Nephron (organoid): ENCODE results near the gene INTS12.
"Not testable (repeated sequence)": the region's sequence is repeated elsewhere in the genome, so short reads cannot be mapped to it uniquely, and the experiment has no call there.

ENCODE experiments used
- H3K27ac Mint-ChIP-seq, 3 experiments: 2 replicates each; pipeline ENCODE4 v1.8.0; 2020; ENCODE audit warnings: mixed read lengths in 3 of 3, mild to moderate bottlenecking in 2 of 3, moderate library complexity in 1 of 3
- H3K27me3 Mint-ChIP-seq: 2 replicates; pipeline ENCODE4 v1.8.0; 2021; ENCODE audit warnings: low read depth, mild to moderate bottlenecking, moderate library complexity, mixed read lengths
- H3K36me3 Mint-ChIP-seq: 2 replicates; pipeline ENCODE4 v1.8.0; 2020; ENCODE audit warnings: low read depth, mixed read lengths
- H3K4me1 Mint-ChIP-seq: 2 replicates; pipeline ENCODE4 v1.8.0; 2020; ENCODE audit warnings: mixed read lengths
- H3K4me3 Mint-ChIP-seq, 3 experiments: 2 replicates each; pipeline ENCODE4 v1.8.0; 2020; ENCODE audit warnings: mild to moderate bottlenecking in 3 of 3, mixed read lengths in 3 of 3, moderate library complexity in 2 of 3
- H3K9me3 Mint-ChIP-seq: 2 replicates; pipeline ENCODE4 v1.8.0; 2020; ENCODE audit warnings: mixed read lengths
- TF ChIP-seq, protein P1 (sequence below), 3 experiments: fragments of 200-600 bp; sonication (generic); IDR thresholded peaks; one replicate each; pipeline ENCODE4 v1.5.0; 2021; ENCODE audit warnings: antibody characterized with exemption in 3 of 3; ENCODE audit not compliant: unreplicated experiment in 3 of 3

The INTS12 gene

DNA sequence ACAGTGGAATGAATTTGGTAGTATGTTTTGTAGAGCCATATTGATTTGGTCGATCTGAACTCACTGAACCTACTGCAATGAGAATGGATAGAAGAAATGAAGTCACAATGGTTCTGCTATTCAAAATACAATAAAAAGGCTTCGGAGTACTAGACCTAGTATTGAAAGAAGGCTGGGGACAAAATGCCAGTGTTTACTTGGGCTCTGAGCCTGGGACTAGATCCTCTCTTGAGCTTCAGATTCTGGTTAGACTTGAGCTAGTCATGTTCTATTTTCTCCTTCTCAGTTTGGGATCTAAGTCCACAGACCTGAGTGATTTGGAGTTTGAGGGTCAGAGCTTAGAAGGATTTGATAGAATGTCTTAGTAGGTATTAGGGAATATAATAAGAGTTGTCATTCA, 9.9 kb downstream of the INTS12 start:
- no peak overlapping the region for H3K27ac Mint-ChIP-seq
- H3K36me3 Mint-ChIP-seq, result peaks cover 42% of the 10 kb centered on the region
- H3K4me3 Mint-ChIP-seq, result no peak overlapping the region
- no peaks in the 10 kb centered on the region for H3K27me3 Mint-ChIP-seq
- TF ChIP-seq, protein P1, sequence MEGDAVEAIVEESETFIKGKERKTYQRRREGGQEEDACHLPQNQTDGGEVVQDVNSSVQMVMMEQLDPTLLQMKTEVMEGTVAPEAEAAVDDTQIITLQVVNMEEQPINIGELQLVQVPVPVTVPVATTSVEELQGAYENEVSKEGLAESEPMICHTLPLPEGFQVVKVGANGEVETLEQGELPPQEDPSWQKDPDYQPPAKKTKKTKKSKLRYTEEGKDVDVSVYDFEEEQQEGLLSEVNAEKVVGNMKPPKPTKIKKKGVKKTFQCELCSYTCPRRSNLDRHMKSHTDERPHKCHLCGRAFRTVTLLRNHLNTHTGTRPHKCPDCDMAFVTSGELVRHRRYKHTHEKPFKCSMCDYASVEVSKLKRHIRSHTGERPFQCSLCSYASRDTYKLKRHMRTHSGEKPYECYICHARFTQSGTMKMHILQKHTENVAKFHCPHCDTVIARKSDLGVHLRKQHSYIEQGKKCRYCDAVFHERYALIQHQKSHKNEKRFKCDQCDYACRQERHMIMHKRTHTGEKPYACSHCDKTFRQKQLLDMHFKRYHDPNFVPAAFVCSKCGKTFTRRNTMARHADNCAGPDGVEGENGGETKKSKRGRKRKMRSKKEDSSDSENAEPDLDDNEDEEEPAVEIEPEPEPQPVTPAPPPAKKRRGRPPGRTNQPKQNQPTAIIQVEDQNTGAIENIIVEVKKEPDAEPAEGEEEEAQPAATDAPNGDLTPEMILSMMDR (IDR thresholded peaks at IDR 0.05; ENCODE audit: unreplicated experiment in 3 of 3), result no peak
- H3K9me3 Mint-ChIP-seq, result no peaks in the 10 kb centered on the region
- H3K4me1 Mint-ChIP-seq, result no peaks in the 10 kb centered on the region

- H3K9me3 Mint-ChIP-seq, H3K27ac Mint-ChIP-seq: not testable (repeated sequence)
These were observed 12.7 kb downstream of the INTS12 start for GRCh38 chr4:105695832-105696231.

DNA sequence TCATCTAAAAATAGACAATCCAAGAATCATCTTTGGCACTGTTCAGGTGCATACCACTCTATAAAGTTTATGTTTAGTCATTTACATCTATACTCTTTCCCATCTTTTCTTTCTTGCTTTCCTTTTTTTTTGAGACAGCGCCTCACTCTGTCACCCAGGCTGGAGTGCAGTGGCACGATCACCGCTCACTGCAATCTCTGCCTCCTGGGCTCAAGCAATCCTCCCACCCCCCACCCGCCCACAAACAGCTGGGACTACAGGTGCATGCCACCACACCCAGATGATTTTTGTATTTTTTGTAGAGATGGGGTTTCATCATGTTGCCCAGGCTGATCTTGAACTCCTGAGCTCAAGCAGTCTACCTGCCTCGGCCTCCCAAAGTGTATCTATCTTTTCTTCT, 13.7 kb downstream of the INTS12 start:
- not testable (repeated sequence) for H3K27me3 Mint-ChIP-seq, H3K27ac Mint-ChIP-seq, H3K4me3 Mint-ChIP-seq, H3K9me3 Mint-ChIP-seq, H3K4me1 Mint-ChIP-seq
- H3K36me3 Mint-ChIP-seq, result peaks cover 56% of the 10 kb centered on the region

More at GRCh38 chr4:105695832-105696231, 12.7 kb downstream of the INTS12 start:
- H3K4me1 Mint-ChIP-seq, H3K27me3 Mint-ChIP-seq, H3K4me3 Mint-ChIP-seq: not testable (repeated sequence)
- H3K36me3 Mint-ChIP-seq, result peaks cover 52% of the 10 kb centered on the region

- Mint-ChIP-seq H3K27ac (no peak overlapping the region), H3K4me3 (no peak overlapping the region), H3K36me3 (peaks cover 45% of the 10 kb centered on the region), H3K9me3 (no peaks in the 10 kb centered on the region), H3K4me1 (no peaks in the 10 kb centered on the region), H3K27me3 (no peaks in the 10 kb centered on the region)
- TF ChIP-seq, protein P1 (IDR thresholded peaks at IDR 0.05; ENCODE audit: unreplicated experiment in 3 of 3), result no peak
These were observed 21.9 kb downstream of the INTS12 start for GRCh38 chr4:105686571-105686970.

GRCh38 chr4:105683038-105683437, 25.5 kb downstream of the INTS12 start:
- H3K36me3 Mint-ChIP-seq, result peaks cover 31% of the 10 kb centered on the region
- TF ChIP-seq, protein P1 (IDR thresholded peaks at IDR 0.05; ENCODE audit: unreplicated experiment in 3 of 3), result no peak
- H3K27ac Mint-ChIP-seq, result no peak overlapping the region
- H3K4me3 Mint-ChIP-seq, result no peak overlapping the region
- H3K9me3 Mint-ChIP-seq, result no peaks in the 10 kb centered on the region
- H3K27me3 Mint-ChIP-seq, result no peaks in the 10 kb centered on the region
- peaks cover 3% of the 10 kb centered on the region for H3K4me1 Mint-ChIP-seq

- Mint-ChIP-seq H3K4me3 (no peak overlapping the region), H3K36me3 (peaks cover 20% of the 10 kb centered on the region), H3K27ac (no peak overlapping the region), H3K9me3 (no peaks in the 10 kb centered on the region), H3K4me1 (peaks cover 3% of the 10 kb centered on the region), H3K27me3 (no peaks in the 10 kb centered on the region)
- TF ChIP-seq, protein P1 (IDR thresholded peaks at IDR 0.05; ENCODE audit: unreplicated experiment in 3 of 3), result no peak
These were observed 29.3 kb downstream of the INTS12 start for GRCh38 chr4:105679186-105679585.

GRCh38 chr4:105677709-105678108, 30.8 kb downstream of the INTS12 start:
- Mint-ChIP-seq H3K36me3 (peaks cover 13% of the 10 kb centered on the region), H3K4me1 (peaks cover 3% of the 10 kb centered on the region), H3K27ac (no peak overlapping the region), H3K4me3 (no peak overlapping the region), H3K27me3 (no peaks in the 10 kb centered on the region), H3K9me3 (no peaks in the 10 kb centered on the region)
- TF ChIP-seq, protein P1 (IDR thresholded peaks at IDR 0.05; ENCODE audit: unreplicated experiment in 3 of 3), result no peak
